Measurements from ENCODE around the gene NUP43. TPM values are rescaled to one million over a fixed set of nuclear protein-coding genes. Genes with fewer than 3 reads are reported as not detected.
"Not testable (repeated sequence)": the region's sequence is repeated elsewhere in the genome, so short reads cannot be mapped to it uniquely, and the experiment has no call there.

Gene NUP43
- total RNA-seq, 4 donors from 2014 or later = 20.2 to 71.2 (median 48.3) TPM

DNA sequence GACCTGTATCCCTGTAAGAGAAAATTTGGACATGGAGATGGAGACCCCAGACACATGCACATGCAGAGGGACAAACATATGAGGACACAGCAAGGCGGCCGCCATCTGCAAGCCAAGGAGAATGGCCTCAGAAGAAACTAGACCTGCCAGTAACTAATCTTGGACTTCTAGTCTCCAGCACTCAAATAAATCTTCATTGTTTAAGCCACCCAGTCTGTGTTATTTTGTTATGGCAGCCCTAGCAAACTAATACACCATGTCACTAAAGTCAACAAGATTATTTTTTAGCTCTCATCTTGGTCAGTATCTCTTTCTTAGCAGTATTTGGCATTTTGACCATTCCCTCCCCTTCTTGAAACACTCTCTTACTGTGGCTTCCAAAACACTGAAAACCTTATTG, 55.1 kb downstream of the NUP43 start:
- no peaks in the 10 kb centered on the region for H3K36me3 ChIP-seq
- H3K27me3 ChIP-seq = no peaks in the 10 kb centered on the region
- H3K9me3 ChIP-seq = no peaks in the 10 kb centered on the region
- no peak for TF ChIP-seq POLR2A (IDR thresholded peaks at IDR 0.05)
- no peak for TF ChIP-seq CTCF (IDR thresholded peaks at IDR 0.05)
- no peak for DNase-seq
- H3K27ac ChIP-seq = no peak overlapping the region
- intact Hi-C loops (cut with DNase I; ENCODE audit: low total_unique reads) = no loop called here
- no peak overlapping the region for H3K4me3 ChIP-seq
- H3K4me1 ChIP-seq = no peaks in the 10 kb centered on the region

GRCh38 chr6:149686230-149686629, 60.1 kb downstream of the NUP43 start:
- Histone ChIP-seq H3K9me3 (no peaks in the 10 kb centered on the region), H3K4me3 (no peak overlapping the region), H3K36me3 (no peaks in the 10 kb centered on the region), H3K27ac (no peak overlapping the region), H3K27me3 (no peaks in the 10 kb centered on the region), H3K4me1 (no peaks in the 10 kb centered on the region)
- intact Hi-C loops (cut with DNase I; ENCODE audit: low total_unique reads) = no loop called here
- TF ChIP-seq CTCF (IDR thresholded peaks at IDR 0.05) = no peak
- TF ChIP-seq POLR2A (IDR thresholded peaks at IDR 0.05) = no peak
- DNase-seq = no peak

GRCh38 chr6:149683256-149683859, 63.0 kb downstream of the NUP43 start:
- Histone ChIP-seq H3K27ac (no peak overlapping the region), H3K27me3 (no peaks in the 10 kb centered on the region), H3K4me3 (no peak overlapping the region), H3K36me3 (no peaks in the 10 kb centered on the region), H3K9me3 (no peaks in the 10 kb centered on the region), H3K4me1 (no peaks in the 10 kb centered on the region)
- TF ChIP-seq CTCF (IDR thresholded peaks at IDR 0.05) (no peak), POLR2A (IDR thresholded peaks at IDR 0.05) (no peak)
- DNase-seq = no peak
- intact Hi-C loops (cut with DNase I; ENCODE audit: low total_unique reads) = no loop called here

- H3K4me3 ChIP-seq; H3K27ac ChIP-seq; H3K9me3 ChIP-seq; H3K27me3 ChIP-seq; H3K4me1 ChIP-seq; H3K36me3 ChIP-seq; intact Hi-C loops (cut with DNase I; ENCODE audit: low total_unique reads); DNase-seq: not testable (repeated sequence)
These were observed 64.5 kb downstream of the NUP43 start for GRCh38 chr6:149681845-149682244.

- no peak overlapping the region for H3K4me3 ChIP-seq
- H3K9me3 ChIP-seq = no peaks in the 10 kb centered on the region
- intact Hi-C loops (cut with DNase I; ENCODE audit: low total_unique reads) = no loop called here
- no peaks in the 10 kb centered on the region for H3K36me3 ChIP-seq
- DNase-seq = no peak
- TF ChIP-seq CTCF (IDR thresholded peaks at IDR 0.05) = no peak
- no peak for TF ChIP-seq POLR2A (IDR thresholded peaks at IDR 0.05)
- no peaks in the 10 kb centered on the region for H3K27me3 ChIP-seq
- no peak overlapping the region for H3K27ac ChIP-seq
- no peaks in the 10 kb centered on the region for H3K4me1 ChIP-seq
These were observed 65.1 kb downstream of the NUP43 start for GRCh38 chr6:149681209-149681608.

DNA sequence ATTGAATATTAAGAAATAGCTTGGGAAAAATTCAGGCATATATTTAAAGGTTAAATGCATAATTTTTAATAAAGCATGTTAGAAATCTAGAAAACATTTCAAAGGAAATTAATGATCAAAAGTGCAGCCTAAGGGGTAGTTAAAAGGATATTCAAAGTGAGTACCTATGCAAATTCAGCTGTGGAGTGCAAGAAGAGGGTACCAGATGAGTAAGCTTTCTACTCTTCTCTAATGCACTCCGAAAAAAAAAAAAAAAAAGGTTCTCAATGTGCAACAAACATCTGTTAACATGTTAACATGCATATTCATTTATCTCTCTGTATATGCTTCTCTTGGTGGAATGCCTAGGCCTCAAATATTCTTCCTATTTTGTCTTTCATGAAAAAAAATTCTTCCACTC, 65.8 kb downstream of the NUP43 start:
- Histone ChIP-seq H3K9me3 (no peaks in the 10 kb centered on the region), H3K27ac (peak overlapping the region in 1 of 2 donors; percentile 11), H3K36me3 (no peaks in the 10 kb centered on the region), H3K27me3 (no peaks in the 10 kb centered on the region), H3K4me1 (no peaks in the 10 kb centered on the region), H3K4me3 (no peak overlapping the region)
- no peak for DNase-seq
- TF ChIP-seq POLR2A (IDR thresholded peaks at IDR 0.05) (no peak), CTCF (IDR thresholded peaks at IDR 0.05) (no peak)
- intact Hi-C loops (cut with DNase I; ENCODE audit: low total_unique reads) = no loop called here

Measured in uterus (tissue), 4 donors.